ENCODE measurements around the gene TTC7B.
A peak's percentile ranks its signal among the peaks of the same experiment; 100 is the strongest.
"Not testable (repeated sequence)": the region's sequence is repeated elsewhere in the genome, so short reads cannot be mapped to it uniquely, and the experiment has no call there.

Gene TTC7B

GRCh38 chr14:90829677-90830076, 13.4 kb upstream of the TTC7B start:
- FAIRE-seq (no peak), DNase-seq (ENCODE audit: insufficient read length) (no peak)
- no peak for TF ChIP-seq TAF1 (IDR thresholded peaks at IDR 0.05; ENCODE audit: borderline replicate concordance, low read depth, low read length)
- TF ChIP-seq POLR2A (IDR thresholded peaks at IDR 0.05; ENCODE audit: low read depth, low read length): no peak
- no peak for TF ChIP-seq POLR2AphosphoS5 (IDR thresholded peaks at IDR 0.05; ENCODE audit: low read depth, low read length)

DNA sequence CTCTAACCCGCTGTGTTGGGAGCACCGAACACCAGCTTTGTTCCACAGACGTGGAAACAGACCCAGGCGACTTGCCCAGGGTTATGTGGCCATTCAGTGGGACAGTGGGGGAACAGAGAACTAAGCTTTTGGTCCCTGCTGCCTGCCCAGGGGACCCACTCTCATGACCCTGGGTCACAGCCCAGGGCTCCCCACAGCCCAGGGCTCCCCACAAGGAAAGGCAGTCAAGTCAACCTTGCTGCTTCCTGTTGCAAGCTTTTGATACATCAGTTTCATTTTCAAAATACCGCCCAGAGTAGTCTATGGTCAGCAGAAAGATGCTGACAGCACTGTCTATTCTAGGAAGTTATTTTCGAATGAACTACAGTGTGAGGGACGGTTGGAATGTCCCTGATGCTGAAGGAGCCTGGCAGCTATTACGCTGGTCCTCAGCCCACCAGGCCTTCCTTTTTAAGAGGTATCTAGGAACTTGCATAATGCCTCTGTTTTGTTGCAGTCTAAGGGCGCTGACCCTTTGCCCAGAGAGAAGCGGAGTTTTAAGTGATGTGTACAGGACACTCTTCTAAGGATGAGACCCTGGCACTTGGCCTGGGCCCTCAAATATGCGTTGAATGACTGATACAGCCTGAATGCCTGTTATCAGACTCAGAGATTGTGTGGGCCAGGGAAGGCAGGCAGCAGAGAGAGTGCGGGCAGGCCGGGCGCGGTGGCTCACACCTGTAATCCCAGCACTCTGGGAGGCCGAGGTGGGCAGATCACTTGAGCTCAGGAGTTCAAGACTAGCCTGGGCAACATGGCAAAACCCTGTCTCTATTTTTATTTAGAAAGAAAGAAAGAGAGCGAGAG, 12.6 kb upstream of the TTC7B start:
- no peak for FAIRE-seq
- TF ChIP-seq POLR2A (IDR thresholded peaks at IDR 0.05; ENCODE audit: low read depth, low read length) (no peak), TAF1 (IDR thresholded peaks at IDR 0.05; ENCODE audit: borderline replicate concordance, low read depth, low read length) (peak; percentile 13; the same call in 1 of the 2 replicates), POLR2AphosphoS5 (IDR thresholded peaks at IDR 0.05; ENCODE audit: low read depth, low read length) (no peak)
- no peak for DNase-seq (ENCODE audit: insufficient read length)

- no peak for TF ChIP-seq TAF1 (IDR thresholded peaks at IDR 0.05; ENCODE audit: borderline replicate concordance, low read depth, low read length)
- no peak for TF ChIP-seq POLR2A (IDR thresholded peaks at IDR 0.05; ENCODE audit: low read depth, low read length)
- TF ChIP-seq POLR2AphosphoS5 (IDR thresholded peaks at IDR 0.05; ENCODE audit: low read depth, low read length): no peak
- peak; percentile 75 for FAIRE-seq
- peak; percentile 86 for DNase-seq (ENCODE audit: insufficient read length)
These were observed 11.8 kb upstream of the TTC7B start for GRCh38 chr14:90827919-90828610.

- FAIRE-seq; DNase-seq (ENCODE audit: insufficient read length): not testable (repeated sequence)
These were observed 7.3 kb upstream of the TTC7B start for GRCh38 chr14:90823542-90823941.

- no peak for DNase-seq (ENCODE audit: insufficient read length)
- TF ChIP-seq POLR2A (IDR thresholded peaks at IDR 0.05; ENCODE audit: low read depth, low read length) (no peak), TAF1 (IDR thresholded peaks at IDR 0.05; ENCODE audit: borderline replicate concordance, low read depth, low read length) (no peak), POLR2AphosphoS5 (IDR thresholded peaks at IDR 0.05; ENCODE audit: low read depth, low read length) (no peak)
- no peak for FAIRE-seq
These were observed 4.7 kb upstream of the TTC7B start for GRCh38 chr14:90820958-90821357.

DNA sequence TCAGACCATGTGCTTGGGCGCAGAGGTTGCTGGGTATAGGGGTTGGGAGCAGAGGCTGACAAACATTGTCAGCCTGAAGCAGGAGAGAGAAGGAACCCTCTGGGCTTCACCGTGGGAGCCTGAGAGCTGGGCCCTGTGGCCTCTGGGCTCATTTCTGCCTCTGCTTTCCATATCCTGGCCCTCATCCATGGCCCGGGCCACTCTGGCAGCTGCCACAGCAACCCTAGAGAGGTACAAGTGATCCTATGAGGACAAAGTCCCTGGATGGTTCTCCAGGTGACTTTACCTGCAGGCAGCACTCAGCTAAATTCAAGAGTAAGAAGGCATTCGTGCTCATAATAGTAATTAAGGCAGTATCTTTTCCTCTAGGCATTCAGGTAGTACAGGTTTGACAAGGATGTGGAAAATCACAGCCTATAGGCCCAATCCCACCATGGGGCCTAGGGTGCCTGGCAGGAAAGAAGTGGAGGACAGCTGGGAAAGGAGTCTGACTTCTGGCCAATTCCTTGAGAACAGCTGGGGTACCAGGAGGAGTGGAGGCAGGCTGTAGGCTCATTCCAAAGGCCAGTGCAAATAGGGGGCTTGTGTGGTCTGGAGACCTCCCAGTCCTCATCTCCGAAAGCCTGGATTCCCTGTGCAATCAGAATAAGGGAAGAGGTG, 3.6 kb upstream of the TTC7B start:
- no peak for FAIRE-seq
- no peak for TF ChIP-seq POLR2AphosphoS5 (IDR thresholded peaks at IDR 0.05; ENCODE audit: low read depth, low read length)
- TF ChIP-seq TAF1 (IDR thresholded peaks at IDR 0.05; ENCODE audit: borderline replicate concordance, low read depth, low read length): no peak
- no peak for DNase-seq (ENCODE audit: insufficient read length)

DNA sequence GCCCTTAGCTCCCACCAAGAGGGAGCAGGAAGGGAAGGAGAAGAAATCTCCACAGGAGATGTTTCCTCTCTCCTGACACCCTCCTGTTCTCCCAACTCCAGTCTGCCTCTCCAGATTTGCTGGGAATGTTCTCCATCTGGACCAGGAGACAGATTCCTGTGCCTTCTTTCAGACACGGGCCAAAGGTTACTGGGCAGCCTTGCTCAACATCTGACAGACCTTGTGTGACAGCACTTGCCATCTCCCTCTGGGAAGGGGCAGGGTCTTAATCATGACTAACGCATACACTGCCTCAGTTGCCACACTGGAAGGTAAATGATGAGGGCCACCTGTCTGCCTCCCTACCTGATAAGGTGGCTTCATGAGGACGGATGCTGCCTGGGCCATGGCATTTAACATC, 2.5 kb upstream of the TTC7B start:
- TF ChIP-seq POLR2AphosphoS5 (IDR thresholded peaks at IDR 0.05; ENCODE audit: low read depth, low read length) (no peak), TAF1 (IDR thresholded peaks at IDR 0.05; ENCODE audit: borderline replicate concordance, low read depth, low read length) (no peak), POLR2A (IDR thresholded peaks at IDR 0.05; ENCODE audit: low read depth, low read length) (no peak)
- FAIRE-seq: no peak
- DNase-seq (ENCODE audit: insufficient read length): no peak

- no peak for DNase-seq (ENCODE audit: insufficient read length)
- no peak for TF ChIP-seq POLR2AphosphoS5 (IDR thresholded peaks at IDR 0.05; ENCODE audit: low read depth, low read length)
- no peak for TF ChIP-seq TAF1 (IDR thresholded peaks at IDR 0.05; ENCODE audit: borderline replicate concordance, low read depth, low read length)
- no peak for TF ChIP-seq POLR2A (IDR thresholded peaks at IDR 0.05; ENCODE audit: low read depth, low read length)
- no peak for FAIRE-seq
These were observed 629 bp upstream of the TTC7B start for GRCh38 chr14:90816681-90817436.

GRCh38 chr14:90815572-90815821, 733 bp downstream of the TTC7B start:
- DNase-seq (ENCODE audit: insufficient read length) (no peak), FAIRE-seq (no peak)
- no peak for TF ChIP-seq POLR2A (IDR thresholded peaks at IDR 0.05; ENCODE audit: low read depth, low read length)
- TF ChIP-seq POLR2AphosphoS5 (IDR thresholded peaks at IDR 0.05; ENCODE audit: low read depth, low read length): no peak
- no peak for TF ChIP-seq TAF1 (IDR thresholded peaks at IDR 0.05; ENCODE audit: borderline replicate concordance, low read depth, low read length)

DNA sequence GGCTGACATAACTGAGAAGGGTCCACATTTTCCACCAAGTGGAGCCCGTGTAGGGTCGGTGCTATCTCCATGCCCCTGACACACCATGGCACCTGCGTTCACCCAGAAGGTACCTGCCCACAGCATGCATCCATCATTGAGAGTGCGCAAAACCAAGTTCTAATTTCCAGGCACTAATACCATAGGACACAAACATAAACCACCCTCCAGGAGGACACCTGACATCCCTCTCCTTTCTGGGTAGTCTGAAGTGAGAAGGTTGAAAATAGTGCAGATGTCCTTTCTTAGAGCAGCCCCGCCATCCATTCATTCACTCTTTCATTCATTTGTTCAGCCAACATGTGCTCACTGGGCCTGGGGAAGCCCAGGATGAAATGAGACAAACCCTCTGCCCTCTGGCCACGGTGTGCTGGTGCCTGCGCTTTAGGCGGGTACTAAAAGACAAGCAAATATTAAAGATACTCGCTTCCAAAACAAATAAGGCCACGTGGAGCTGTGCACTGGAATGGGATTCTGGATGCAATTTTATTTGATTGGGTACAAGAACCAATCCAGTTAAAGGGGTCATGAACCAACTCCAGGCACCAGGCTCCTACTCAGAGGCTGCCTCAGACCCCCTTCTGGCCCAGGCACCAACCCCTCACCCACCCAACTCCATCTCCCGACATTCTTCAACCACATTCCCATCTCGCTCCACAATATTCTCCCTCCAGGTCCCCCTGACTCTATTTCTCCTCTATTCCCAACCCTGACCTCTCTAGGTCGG, 1.2 kb downstream of the TTC7B start:
- DNase-seq (ENCODE audit: insufficient read length) (no peak), FAIRE-seq (no peak)
- TF ChIP-seq POLR2AphosphoS5 (IDR thresholded peaks at IDR 0.05; ENCODE audit: low read depth, low read length) (no peak), TAF1 (IDR thresholded peaks at IDR 0.05; ENCODE audit: borderline replicate concordance, low read depth, low read length) (no peak), POLR2A (IDR thresholded peaks at IDR 0.05; ENCODE audit: low read depth, low read length) (no peak)

DNA sequence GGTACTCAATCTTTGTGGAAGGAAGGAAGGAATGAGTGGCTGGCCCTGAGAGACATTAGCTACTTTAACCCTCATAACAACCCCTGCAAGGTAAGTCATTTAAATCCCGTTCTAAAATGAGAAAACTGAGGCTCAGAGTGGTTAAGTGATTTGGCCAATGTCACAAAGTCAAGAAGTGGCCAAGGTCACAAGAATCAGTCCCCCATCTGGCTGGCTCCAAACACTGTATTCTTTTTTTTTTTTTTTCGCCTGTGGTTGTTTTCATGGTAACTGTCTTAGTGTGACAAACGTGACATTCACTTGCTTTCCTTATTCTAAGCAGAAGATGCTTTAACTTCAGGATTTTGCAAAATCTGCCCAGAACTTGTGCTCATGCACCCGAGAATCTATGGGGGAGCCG, 2.8 kb downstream of the TTC7B start:
- TF ChIP-seq POLR2AphosphoS5 (IDR thresholded peaks at IDR 0.05; ENCODE audit: low read depth, low read length) (no peak), TAF1 (IDR thresholded peaks at IDR 0.05; ENCODE audit: borderline replicate concordance, low read depth, low read length) (no peak), POLR2A (IDR thresholded peaks at IDR 0.05; ENCODE audit: low read depth, low read length) (no peak)
- DNase-seq (ENCODE audit: insufficient read length) (no peak), FAIRE-seq (no peak)
